PC-9 (cell line): Measurements from ENCODE around the gene RAB18.

Experiments used
- EZH2 ChIP-seq: fragments of 200-600 bp; sonication (generic); IDR thresholded peaks from 2 replicates; pipeline ENCODE4 v1.8.0; 2017; ENCODE audit warnings: antibody characterized with exemption, low read depth
- TF ChIP-seq, protein P1 (sequence below): fragments of 200-600 bp; sonication (generic); conservative IDR thresholded peaks from 2 replicates; pipeline ENCODE4 v1.6.1; 2017; ENCODE audit warnings: mixed run types, antibody characterized with exemption, mild to moderate bottlenecking, moderate library complexity

DNA sequence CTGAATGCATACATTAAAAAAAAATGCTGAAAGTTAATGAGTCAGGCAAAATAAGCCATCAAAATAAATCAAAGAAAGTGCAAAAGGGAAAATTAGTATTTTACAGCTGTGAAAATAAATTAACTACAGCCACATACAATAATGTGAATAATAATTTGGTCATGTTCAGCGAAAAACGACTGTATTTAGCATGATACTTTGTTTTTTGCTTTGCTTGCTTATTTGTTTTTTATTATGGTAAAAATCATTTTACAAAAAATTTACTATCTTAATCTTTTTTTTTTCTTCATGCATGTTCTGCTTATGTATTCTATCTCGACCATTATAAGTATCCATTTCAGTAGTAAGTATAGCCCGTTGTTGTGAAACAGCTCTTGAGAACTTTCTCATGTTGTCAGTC, 77.1 kb downstream of the RAB18 start:
- TF ChIP-seq, protein P1, sequence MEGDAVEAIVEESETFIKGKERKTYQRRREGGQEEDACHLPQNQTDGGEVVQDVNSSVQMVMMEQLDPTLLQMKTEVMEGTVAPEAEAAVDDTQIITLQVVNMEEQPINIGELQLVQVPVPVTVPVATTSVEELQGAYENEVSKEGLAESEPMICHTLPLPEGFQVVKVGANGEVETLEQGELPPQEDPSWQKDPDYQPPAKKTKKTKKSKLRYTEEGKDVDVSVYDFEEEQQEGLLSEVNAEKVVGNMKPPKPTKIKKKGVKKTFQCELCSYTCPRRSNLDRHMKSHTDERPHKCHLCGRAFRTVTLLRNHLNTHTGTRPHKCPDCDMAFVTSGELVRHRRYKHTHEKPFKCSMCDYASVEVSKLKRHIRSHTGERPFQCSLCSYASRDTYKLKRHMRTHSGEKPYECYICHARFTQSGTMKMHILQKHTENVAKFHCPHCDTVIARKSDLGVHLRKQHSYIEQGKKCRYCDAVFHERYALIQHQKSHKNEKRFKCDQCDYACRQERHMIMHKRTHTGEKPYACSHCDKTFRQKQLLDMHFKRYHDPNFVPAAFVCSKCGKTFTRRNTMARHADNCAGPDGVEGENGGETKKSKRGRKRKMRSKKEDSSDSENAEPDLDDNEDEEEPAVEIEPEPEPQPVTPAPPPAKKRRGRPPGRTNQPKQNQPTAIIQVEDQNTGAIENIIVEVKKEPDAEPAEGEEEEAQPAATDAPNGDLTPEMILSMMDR: no peak
- no peak for TF ChIP-seq EZH2
